ENCODE results near the gene CD33. TPM values are rescaled to one million over a fixed set of nuclear protein-coding genes. Genes with fewer than 3 reads are reported as not detected.
"Not testable (repeated sequence)": the region's sequence is repeated elsewhere in the genome, so short reads cannot be mapped to it uniquely, and the experiment has no call there.

The CD33 gene
- total RNA-seq (10 to 100 TPM; 32.6 to 77.8 (median 65.4) TPM), polyA plus RNA-seq (10 to 100 TPM in 2 of 3 donors, 1 to 10 TPM in 1; 9.6 to 19.2 (median 16.6) TPM)
- long read RNA-seq, donor 1, transcript CD33-201 (7 exons, 1,444 nt), result major isoform, 11 of 26 reads
- long read RNA-seq, donor 1, transcript CD33-203 (6 exons, 1,023 nt), result minor isoform, 5 of 26 reads
- long read RNA-seq, donor 1, partial matches to known transcripts, result 9 of 26 reads
- long read RNA-seq, donor 1, other reads (novel, unspliced or antisense), result 0 of 26 reads
- long read RNA-seq, donor 2, partial matches to known transcripts, result 0 of 4 reads
- long read RNA-seq, donor 2, other reads (novel, unspliced or antisense), result 0 of 4 reads

- peak; percentile 78 for DNase-seq
- Histone ChIP-seq H3K27me3 (replicated peaks in 1 of 7) (peaks cover 0 to 34% (median 0%) of the 10 kb centered on the region in 7 donors), H3K27ac (peak within 1 kb of the TSS in 4 of 8 donors; percentile 25 to 74 (median 55)), H3K4me1 (peaks cover 0 to 27% (median 0%) of the 10 kb centered on the region in 6 donors), H3K4me3 (peak within 1 kb of the TSS; percentile 4 to 62 (median 25))
- intact Hi-C loops (cut with DNase I; ENCODE audit: low total_unique reads); H3K36me3 ChIP-seq; H3K9me3 ChIP-seq: not testable (repeated sequence)
- WGBS, 5 donors, result 26 to 40% (median 33%) methylated on average over 8 to 11 of the region's 11 CpGs
- TF ChIP-seq POLR2AphosphoS5 (IDR thresholded peaks at IDR 0.05), result peak; percentile 22 to 41 (median 25)
Measured at GRCh38 chr19:51224898-51225393, at the start of gene CD33. Gene CD33 (plus strand): TSS chr19:51225080. CDS start chr19:51225119, 39 bp downstream.

- H3K27ac ChIP-seq, result no peak overlapping the region
- intact Hi-C loops (cut with DNase I; ENCODE audit: low total_unique reads), result no loop called here
- 27 to 41% (median 33%) methylated on average over 1 of the region's 1 CpG for WGBS, 5 donors
- TF ChIP-seq CTCF (IDR thresholded peaks at IDR 0.05 in 8 of 11, conservative IDR thresholded peaks at IDR 0.05 in 3 of 11), result no peak
- TF ChIP-seq POLR2AphosphoS5 (IDR thresholded peaks at IDR 0.05), result no peak
- no peak for TF ChIP-seq POLR2A (IDR thresholded peaks at IDR 0.05)
- peaks cover 0 to 8% (median 0%) of the 10 kb centered on the region in 6 donors for H3K4me1 ChIP-seq
- no peaks in the 10 kb centered on the region for H3K36me3 ChIP-seq
- DNase-seq, result no peak
- no peaks in the 10 kb centered on the region for H3K9me3 ChIP-seq
- H3K27me3 ChIP-seq (replicated peaks in 1 of 7), result peaks cover 0 to 26% (median 8%) of the 10 kb centered on the region in 7 donors
- no peak overlapping the region for H3K4me3 ChIP-seq
Measured at GRCh38 chr19:51179256-51179655, 45.6 kb upstream of the CD33 start.

GRCh38 chr19:51181377-51181912, 43.4 kb upstream of the CD33 start:
- intact Hi-C loops (cut with DNase I; ENCODE audit: low total_unique reads), result no loop called here

GRCh38 chr19:51181913-51182419, 42.9 kb upstream of the CD33 start:
- Histone ChIP-seq H3K4me3 (no peak overlapping the region), H3K9me3 (no peaks in the 10 kb centered on the region), H3K4me1 (peaks cover 0 to 8% (median 0%) of the 10 kb centered on the region in 6 donors), H3K36me3 (no peaks in the 10 kb centered on the region), H3K27me3 (replicated peaks in 1 of 7) (peaks cover 0 to 52% (median 11%) of the 10 kb centered on the region in 7 donors), H3K27ac (no peak overlapping the region)
- 55 to 80% (median 63%) methylated on average over 30 to 31 of the region's 31 CpGs for WGBS, 5 donors
- DNase-seq, result peak; percentile 70
- TF ChIP-seq POLR2AphosphoS5 (IDR thresholded peaks at IDR 0.05), result no peak
- no peak for TF ChIP-seq POLR2A (IDR thresholded peaks at IDR 0.05)
- intact Hi-C loops (cut with DNase I; ENCODE audit: low total_unique reads), result no loop called here

More at GRCh38 chr19:51181377-51181912, 43.4 kb upstream of the CD33 start:
- DNase-seq, result no peak
- no peaks in the 10 kb centered on the region for H3K36me3 ChIP-seq
- H3K27ac ChIP-seq, result no peak overlapping the region
- H3K4me1 ChIP-seq, result peaks cover 0 to 8% (median 0%) of the 10 kb centered on the region in 6 donors
- no peak overlapping the region for H3K4me3 ChIP-seq
- H3K27me3 ChIP-seq (replicated peaks in 1 of 7), result peaks cover 0 to 48% (median 11%) of the 10 kb centered on the region in 7 donors
- 81 to 97% (median 95%) methylated on average over 2 to 39 of the region's 39 CpGs for WGBS, 5 donors
- H3K9me3 ChIP-seq, result no peaks in the 10 kb centered on the region
- no peak for TF ChIP-seq CTCF (IDR thresholded peaks at IDR 0.05 in 8 of 11, conservative IDR thresholded peaks at IDR 0.05 in 3 of 11)

GRCh38 chr19:51183629-51184028, 41.3 kb upstream of the CD33 start:
- no peak for TF ChIP-seq POLR2A (IDR thresholded peaks at IDR 0.05)
- TF ChIP-seq CTCF (IDR thresholded peaks at IDR 0.05 in 8 of 11, conservative IDR thresholded peaks at IDR 0.05 in 3 of 11), result no peak
- TF ChIP-seq POLR2AphosphoS5 (IDR thresholded peaks at IDR 0.05), result no peak
- Histone ChIP-seq H3K27ac (no peak overlapping the region), H3K4me1 (peaks cover 0 to 8% (median 0%) of the 10 kb centered on the region in 6 donors), H3K9me3 (no peaks in the 10 kb centered on the region), H3K27me3 (replicated peaks in 1 of 7) (peaks cover 0 to 60% (median 11%) of the 10 kb centered on the region in 7 donors), H3K4me3 (no peak overlapping the region), H3K36me3 (no peaks in the 10 kb centered on the region)
- DNase-seq, result no peak
- intact Hi-C loops (cut with DNase I; ENCODE audit: low total_unique reads), result no loop called here
- WGBS, 5 donors, result 58 to 76% (median 71%) methylated on average over 8 of the region's 8 CpGs
